ENCODE results near the gene JRKL. TPM values are rescaled to one million over a fixed set of nuclear protein-coding genes. Genes with fewer than 3 reads are reported as not detected.
A peak's percentile ranks its signal among the peaks of the same experiment; 100 is the strongest.

Gene JRKL
- total and polyA plus RNA-seq, 2 of the 13 experiments (the other 11 are each of a cell fraction or from before 2014, with no cell fraction given), result 3.2 to 4.5 TPM

DNA sequence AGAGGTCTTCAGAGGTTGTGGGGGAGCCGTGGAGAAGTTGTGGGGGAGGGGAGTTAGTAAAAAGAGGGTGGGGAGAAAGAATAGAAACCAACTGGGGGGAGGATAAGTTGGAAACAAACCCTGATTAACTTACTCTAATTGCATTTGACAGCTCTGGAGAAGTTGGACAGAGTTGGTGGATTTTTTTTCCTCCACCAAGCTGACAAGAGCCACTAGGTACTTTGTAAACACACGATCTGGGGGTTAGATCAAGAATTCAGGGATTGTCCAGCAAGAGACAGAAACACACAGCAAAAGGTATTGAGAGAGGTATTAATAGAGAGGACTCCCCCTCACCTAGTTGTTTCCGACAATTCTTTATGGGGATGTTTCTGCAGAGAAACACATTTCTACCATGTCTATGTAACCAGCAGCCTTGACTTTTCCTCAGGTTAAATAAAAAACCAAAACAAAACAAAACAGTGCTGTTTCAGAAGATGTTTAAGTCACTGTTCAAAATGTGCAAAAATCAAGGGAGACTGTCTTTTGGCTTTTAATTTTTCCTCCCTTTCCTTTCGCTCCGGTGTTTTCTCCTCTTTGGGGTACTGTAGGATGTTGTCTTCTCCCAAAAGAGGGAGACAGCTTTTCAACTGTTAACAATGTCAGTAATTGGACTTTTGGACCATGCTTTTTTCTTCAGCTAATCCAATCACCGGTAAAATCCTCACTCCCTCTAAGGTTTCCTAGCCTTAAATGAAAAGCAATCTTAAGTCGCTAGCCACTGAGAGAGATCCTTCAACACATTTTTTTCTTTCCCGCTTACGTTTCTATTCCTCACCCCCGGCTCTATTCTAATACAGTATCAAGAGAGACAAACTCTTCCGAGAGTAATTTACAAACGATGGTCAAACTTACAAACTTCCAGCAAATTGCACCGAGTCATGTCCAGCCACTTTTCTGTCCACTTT, 47.5 kb upstream of the JRKL start (continued):
- TF ChIP-seq MBNL3 (CRISPR knock-in tag; conservative IDR thresholded peaks at IDR 0.05), result no peak
- 0 out of 2 replicates have a peak, but pooled peaks have one; percentile 1 for TF ChIP-seq AHR (CRISPR knock-in tag; IDR thresholded peaks at IDR 0.05)
- TF ChIP-seq, protein P1, sequence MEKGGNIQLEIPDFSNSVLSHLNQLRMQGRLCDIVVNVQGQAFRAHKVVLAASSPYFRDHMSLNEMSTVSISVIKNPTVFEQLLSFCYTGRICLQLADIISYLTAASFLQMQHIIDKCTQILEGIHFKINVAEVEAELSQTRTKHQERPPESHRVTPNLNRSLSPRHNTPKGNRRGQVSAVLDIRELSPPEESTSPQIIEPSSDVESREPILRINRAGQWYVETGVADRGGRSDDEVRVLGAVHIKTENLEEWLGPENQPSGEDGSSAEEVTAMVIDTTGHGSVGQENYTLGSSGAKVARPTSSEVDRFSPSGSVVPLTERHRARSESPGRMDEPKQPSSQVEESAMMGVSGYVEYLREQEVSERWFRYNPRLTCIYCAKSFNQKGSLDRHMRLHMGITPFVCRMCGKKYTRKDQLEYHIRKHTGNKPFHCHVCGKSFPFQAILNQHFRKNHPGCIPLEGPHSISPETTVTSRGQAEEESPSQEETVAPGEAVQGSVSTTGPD (CRISPR knock-in tag; IDR thresholded peaks at IDR 0.05), result no peak
- 0 out of 2 replicates have a peak, but pooled peaks have one; percentile 54 for TF ChIP-seq KLF12 (CRISPR knock-in tag; IDR thresholded peaks at IDR 0.05; ENCODE audit: borderline replicate concordance)
- TF ChIP-seq HHEX (CRISPR knock-in tag; IDR thresholded peaks at IDR 0.05), result no peak
- TF ChIP-seq, protein P2, sequence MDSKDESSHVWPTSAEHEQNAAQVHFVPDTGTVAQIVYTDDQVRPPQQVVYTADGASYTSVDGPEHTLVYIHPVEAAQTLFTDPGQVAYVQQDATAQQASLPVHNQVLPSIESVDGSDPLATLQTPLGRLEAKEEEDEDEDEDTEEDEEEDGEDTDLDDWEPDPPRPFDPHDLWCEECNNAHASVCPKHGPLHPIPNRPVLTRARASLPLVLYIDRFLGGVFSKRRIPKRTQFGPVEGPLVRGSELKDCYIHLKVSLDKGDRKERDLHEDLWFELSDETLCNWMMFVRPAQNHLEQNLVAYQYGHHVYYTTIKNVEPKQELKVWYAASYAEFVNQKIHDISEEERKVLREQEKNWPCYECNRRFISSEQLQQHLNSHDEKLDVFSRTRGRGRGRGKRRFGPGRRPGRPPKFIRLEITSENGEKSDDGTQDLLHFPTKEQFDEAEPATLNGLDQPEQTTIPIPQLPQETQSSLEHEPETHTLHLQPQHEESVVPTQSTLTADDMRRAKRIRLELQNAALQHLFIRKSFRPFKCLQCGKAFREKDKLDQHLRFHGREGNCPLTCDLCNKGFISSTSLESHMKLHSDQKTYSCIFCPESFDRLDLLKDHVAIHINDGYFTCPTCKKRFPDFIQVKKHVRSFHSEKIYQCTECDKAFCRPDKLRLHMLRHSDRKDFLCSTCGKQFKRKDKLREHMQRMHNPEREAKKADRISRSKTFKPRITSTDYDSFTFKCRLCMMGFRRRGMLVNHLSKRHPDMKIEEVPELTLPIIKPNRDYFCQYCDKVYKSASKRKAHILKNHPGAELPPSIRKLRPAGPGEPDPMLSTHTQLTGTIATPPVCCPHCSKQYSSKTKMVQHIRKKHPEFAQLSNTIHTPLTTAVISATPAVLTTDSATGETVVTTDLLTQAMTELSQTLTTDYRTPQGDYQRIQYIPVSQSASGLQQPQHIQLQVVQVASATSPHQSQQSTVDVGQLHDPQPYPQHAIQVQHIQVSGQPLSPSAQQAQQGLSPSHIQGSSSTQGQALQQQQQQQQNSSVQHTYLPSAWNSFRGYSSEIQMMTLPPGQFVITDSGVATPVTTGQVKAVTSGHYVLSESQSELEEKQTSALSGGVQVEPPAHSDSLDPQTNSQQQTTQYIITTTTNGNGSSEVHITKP (CRISPR knock-in tag; IDR thresholded peaks at IDR 0.05; ENCODE audit: low read depth), result 0 out of 2 replicates have a peak, but pooled peaks have one; percentile 12
- TF ChIP-seq HNRNPK (IDR thresholded peaks at IDR 0.05; ENCODE audit: low read depth, low read length, poor library complexity, severe bottlenecking), result peak; percentile 33
- TF ChIP-seq KLF9 (CRISPR knock-in tag; IDR thresholded peaks at IDR 0.05; ENCODE audit: low read depth), result no peak
- TF ChIP-seq ZNF790 (CRISPR knock-in tag; IDR thresholded peaks at IDR 0.05; ENCODE audit: borderline replicate concordance), result no peak
- no peak for TF ChIP-seq ZNF205 (CRISPR knock-in tag; IDR thresholded peaks at IDR 0.05)
- no peak for TF ChIP-seq ZNF749 (CRISPR knock-in tag; IDR thresholded peaks at IDR 0.05; ENCODE audit: borderline replicate concordance)
- peak; percentile 7; the same call in 1 of the 2 replicates for TF ChIP-seq ARNTL (CRISPR knock-in tag; IDR thresholded peaks at IDR 0.05)
- no peak for TF ChIP-seq ZFAT (CRISPR knock-in tag; conservative IDR thresholded peaks at IDR 0.05)
- TF ChIP-seq POLR2AphosphoS5 (IDR thresholded peaks at IDR 0.05; ENCODE audit: low read depth, low read length), result 0 out of 2 replicates have a peak, but pooled peaks have one; percentile 41
- no peak for TF ChIP-seq ZNF75D (CRISPR knock-in tag; IDR thresholded peaks at IDR 0.05; ENCODE audit: borderline replicate concordance)
- TF ChIP-seq KAT7 (CRISPR knock-in tag; IDR thresholded peaks at IDR 0.05; ENCODE audit: borderline replicate concordance), result 0 out of 2 replicates have a peak, but pooled peaks have one; percentile 0
- TF ChIP-seq ZSCAN30 (CRISPR knock-in tag; IDR thresholded peaks at IDR 0.05), result no peak
- no peak for TF ChIP-seq TEAD2 (CRISPR knock-in tag; IDR thresholded peaks at IDR 0.05)
- TF ChIP-seq KMT2A (CRISPR knock-in tag; IDR thresholded peaks at IDR 0.05), result 0 out of 2 replicates have a peak, but pooled peaks have one; percentile 2
- TF ChIP-seq RAD51 (IDR thresholded peaks at IDR 0.05; ENCODE audit: borderline replicate concordance), result no peak
- TF ChIP-seq ZNF737 (CRISPR knock-in tag; IDR thresholded peaks at IDR 0.05; ENCODE audit: borderline replicate concordance), result no peak
- TF ChIP-seq ZNF292 (CRISPR knock-in tag; IDR thresholded peaks at IDR 0.05; ENCODE audit: borderline replicate concordance, low read depth), result 0 out of 2 replicates have a peak, but pooled peaks have one; percentile 7
- 0 out of 2 replicates have a peak, but pooled peaks have one; percentile 46 for TF ChIP-seq HOXA5 (CRISPR knock-in tag; IDR thresholded peaks at IDR 0.05)
- 0 out of 2 replicates have a peak, but pooled peaks have one; percentile 54 for TF ChIP-seq ZNF670 (CRISPR knock-in tag; IDR thresholded peaks at IDR 0.05; ENCODE audit: borderline replicate concordance)
- no peak for TF ChIP-seq SRSF9 (IDR thresholded peaks at IDR 0.05; ENCODE audit: borderline replicate concordance, insufficient read depth, low read depth, low read length, poor library complexity, severe bottlenecking)

Data from HepG2 (cell line).